GM18873 (cell line): ENCODE measurements around the gene ROGDI.

Experiments used
- ATAC-seq: cut with Tn5 transposase; IDR thresholded peaks from one replicate; pipeline ENCODE4 v1.9.1; 2021; ENCODE audit warnings: mild to moderate bottlenecking, moderate library complexity, moderate number of reproducible peaks; ENCODE audit not compliant: unreplicated experiment, low FRiP score

The ROGDI gene

DNA sequence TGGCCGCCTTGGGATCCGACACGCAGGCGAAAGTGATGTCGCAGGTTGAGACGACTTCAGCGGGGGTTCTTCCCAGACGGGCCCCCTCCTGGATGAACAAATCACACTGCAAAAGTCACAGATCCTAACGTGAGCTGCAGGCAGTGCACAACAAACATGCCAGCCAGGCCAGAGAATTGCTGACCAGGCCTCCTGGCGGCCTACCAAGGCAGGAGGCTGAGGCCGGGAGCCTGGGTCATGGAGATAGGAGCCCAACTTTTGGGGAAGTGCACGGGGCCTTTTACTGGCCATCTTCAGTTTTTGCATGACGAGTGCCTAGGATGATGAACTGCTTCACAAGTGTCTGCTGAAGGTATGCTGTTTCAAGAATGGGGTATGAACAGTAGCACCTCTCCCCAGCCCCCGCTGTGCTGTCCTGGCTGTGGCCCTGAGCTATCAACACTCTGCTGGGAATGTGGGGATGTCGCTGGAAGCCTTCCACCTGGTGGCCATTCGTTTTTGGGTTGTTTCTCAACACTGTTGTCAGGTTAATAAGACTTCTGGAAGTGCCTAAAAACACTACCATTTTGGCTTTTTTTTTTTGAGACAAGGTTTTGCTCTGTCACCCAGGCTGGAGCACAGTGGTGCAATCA is 12.2 kb upstream of the ROGDI start:
- no peak for ATAC-seq

DNA sequence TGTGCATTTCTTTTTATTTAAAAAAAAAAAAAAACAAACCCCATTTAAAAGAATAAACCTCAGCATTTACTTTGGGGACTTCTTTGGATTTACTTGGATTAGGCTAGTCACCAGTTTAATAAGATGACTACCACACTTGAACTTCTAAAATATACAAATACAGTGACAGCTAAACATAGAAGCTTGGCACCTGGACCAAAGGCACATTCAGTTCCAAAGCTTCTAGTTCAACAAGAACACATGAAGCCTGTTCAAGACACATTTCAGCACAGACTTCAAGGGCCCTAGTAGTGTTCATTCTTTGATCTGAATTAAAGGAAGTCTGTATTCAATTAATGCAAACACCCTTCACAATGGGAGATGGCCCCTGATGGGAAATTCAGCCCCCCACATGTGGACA is 11.6 kb upstream of the ROGDI start:
- ATAC-seq, result no peak

DNA sequence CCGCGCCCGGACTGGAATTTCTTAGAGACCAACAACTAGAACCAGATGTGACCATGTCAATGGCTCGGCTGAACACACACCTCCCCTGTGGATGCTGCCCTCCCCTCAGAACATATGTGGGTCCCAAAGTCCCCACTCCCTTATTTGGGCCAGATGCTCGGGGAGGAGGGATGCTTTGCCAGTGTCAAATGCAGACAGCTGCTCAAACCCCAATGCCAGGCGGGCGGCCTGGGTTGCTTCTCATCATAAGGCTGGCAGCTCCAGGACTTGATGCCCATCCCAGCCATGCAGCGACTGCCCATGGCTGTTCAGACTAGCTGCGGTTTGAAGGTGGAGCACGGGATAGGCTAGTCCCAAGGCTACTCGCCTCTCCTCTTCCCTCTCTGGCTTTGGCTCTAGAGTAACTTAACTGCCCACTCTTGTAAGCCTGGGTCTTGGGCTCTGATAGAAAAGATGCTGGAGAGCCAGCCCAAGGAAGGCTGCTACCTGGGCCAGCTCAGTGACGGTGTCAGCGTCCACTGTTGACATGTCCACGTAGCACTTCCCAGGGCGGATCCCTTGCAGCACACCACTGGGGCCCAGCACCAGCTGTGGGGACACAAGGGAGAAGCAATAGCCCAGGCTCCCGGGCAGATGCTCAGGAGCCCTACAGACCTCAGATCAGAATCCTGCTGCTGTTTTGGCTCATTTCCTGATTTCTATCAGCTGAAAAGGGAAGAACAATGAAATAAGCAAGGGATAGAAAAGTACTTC is 11.0 kb upstream of the ROGDI start:
- no peak for ATAC-seq

DNA sequence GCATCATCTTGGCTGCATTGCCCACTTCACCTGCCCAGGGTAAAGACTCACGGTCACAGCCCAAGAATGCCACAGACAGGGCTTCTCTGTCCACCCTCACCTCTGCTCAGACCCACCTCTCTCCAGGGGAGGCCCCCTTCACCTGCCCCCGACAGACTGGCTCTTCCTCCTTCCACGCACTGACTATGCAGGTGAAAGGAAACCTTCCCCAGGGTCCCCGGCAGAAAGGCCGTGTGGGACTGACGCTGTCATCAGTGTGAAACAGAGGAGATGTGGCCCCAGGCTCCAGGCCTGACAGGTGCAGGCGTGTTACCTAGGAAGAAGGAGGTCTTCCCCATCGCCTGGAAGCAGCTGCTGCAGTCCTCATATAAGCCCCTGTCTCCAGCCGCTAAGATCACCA is 9.3 kb upstream of the ROGDI start:
- no peak for ATAC-seq

DNA sequence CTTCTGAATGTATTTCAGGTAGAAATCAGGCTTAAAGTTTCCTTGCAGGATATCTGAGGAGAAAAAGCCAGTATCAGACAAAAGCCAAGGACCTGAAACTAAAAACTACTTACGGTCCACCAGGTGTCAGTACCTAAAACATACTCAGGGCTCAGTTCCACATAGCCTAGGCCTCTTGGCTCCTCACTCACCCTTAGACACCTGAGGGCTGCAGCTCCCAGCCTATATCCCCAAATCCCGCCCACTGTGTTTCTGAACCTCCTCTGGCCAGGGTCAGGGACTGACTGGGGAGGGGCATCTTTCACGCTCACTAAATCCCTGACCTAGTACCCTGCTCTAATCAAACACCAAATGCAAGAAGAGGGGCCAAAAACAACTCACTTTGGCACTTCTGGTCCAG is 8.8 kb upstream of the ROGDI start:
- ATAC-seq, result no peak

DNA sequence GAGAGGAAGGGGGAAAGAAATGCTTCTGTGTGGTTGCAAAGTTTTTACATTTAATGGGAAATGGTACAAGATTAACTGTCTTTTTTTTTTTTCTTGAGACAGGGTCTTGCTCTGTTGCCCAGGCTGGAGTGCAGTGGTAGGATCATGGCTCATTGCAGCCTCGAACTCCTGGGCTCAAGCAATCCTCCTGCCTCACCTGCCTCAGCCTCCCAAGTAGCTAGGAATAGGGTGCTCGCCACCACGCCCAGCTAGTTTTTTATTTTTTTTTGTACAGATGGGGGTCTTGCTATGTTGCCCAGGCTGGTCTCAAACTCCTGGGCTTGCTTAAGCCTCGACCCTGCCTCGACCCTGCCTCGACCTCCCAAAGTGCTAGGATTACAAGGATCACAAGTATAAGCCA is 3.8 kb upstream of the ROGDI start:
- no peak for ATAC-seq

DNA sequence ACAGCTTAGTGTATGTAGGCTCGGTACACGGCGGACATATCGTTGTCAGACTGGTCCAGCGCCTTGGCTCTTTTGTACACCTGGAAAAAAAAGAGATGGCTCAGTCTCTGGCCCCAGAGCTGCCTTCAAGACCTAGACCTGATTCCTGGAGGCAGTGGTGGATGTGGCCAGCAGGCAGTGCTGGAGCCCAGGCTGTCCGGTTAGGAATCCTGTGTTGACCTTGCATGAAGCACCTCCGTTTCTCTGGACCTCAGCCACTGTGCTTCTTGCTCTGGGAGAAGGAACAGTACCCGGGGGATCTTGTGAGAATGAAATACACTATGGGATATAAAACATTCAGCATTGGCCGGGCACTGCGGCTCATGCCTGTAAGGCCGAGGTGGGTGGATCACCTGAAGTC is 2.8 kb upstream of the ROGDI start:
- no peak for ATAC-seq

DNA sequence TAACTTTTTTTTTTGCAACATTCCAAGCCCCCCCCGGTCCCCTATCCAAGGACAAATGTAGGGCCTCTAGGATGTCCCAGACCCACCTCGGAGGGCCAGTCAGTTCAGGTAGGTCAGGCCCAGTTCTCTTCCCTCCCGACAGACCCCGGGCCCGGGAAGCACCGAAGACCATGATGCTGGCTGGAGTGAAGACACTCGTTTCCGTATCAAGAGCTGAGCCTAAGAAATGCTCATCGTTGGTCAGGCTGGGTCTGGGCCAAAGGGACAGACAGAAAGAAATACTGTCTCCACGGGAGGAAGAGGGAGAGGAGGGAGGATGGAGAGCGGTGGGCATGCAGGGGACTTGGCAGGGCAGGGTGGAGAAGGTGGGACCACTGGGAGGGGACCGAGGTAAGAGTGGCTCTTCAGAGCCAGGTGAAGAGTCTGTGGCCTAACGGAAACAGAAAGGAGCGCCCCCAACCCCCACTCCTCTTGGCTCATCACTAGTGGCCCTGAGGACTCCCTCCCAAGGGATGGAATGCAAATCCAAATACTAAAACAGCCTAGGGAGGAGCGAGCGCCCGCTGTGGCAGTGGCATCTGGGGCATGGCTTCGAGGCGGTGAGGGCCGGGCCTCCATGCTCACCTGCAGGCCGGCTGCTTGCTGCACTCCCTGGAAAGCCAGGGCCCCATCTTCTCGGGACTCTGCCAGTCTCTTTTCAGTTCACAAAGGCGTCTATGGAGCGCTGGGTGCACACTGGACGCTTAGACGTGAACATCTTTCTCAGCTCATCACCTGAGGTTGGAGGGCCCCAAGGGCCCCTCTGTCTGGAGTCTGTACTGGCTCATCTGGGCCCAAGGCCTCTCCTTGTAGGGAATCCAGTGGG is 1.7 kb upstream of the ROGDI start:
- no peak for ATAC-seq

DNA sequence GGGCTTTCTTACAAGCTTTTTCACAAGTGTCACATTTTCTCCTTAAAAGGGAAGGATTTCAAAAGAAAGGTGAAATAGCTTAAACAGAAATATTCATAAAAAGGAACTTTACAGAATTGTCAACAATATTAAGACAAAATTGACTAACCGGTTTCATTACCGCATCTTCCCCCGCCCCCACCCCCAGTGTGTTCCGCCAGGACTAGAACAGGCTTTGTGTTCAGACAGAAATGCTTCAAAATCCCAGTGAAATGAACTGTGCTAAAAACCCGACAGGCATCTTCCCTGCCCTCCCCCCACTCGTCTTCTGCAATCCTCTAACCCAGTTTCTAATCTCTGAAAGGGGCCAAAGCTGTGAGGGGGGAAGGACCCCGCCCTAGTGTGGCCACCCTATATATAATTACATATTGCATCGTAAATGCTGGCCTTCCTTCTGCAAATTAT is 990 bp upstream of the ROGDI start:
- no peak for ATAC-seq

DNA sequence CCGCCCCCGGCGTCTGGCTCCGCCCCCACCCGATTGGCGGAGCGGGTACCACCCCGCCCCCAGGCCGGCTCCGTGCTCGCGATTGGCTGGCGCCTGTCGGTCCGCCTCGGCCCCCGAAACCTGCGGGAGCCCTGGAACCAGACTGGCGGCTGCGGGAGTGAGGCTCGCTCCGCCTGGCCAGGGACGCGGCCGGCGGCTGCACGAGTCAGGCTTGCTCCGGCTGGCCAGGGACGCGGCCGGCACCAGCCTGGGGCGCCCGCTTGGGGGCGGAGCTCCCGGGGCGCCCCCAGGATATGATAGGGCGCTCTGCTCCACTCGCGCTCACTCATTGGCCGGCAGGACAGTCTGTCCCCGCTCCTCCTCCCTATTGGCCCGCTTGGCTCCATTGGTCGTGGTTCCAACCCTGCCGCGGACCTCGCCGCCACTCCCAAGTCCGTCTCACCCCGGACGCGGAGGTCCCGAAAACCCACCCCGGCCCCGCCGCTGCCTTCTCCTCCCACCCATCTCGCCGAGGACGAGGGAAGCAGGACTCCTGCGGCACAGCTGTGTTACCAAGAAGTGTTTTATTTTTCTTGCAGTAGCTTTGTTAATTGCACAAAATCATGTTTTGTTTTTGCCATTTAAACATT is 340 bp upstream of the ROGDI start:
- peak; percentile 85 for ATAC-seq

DNA sequence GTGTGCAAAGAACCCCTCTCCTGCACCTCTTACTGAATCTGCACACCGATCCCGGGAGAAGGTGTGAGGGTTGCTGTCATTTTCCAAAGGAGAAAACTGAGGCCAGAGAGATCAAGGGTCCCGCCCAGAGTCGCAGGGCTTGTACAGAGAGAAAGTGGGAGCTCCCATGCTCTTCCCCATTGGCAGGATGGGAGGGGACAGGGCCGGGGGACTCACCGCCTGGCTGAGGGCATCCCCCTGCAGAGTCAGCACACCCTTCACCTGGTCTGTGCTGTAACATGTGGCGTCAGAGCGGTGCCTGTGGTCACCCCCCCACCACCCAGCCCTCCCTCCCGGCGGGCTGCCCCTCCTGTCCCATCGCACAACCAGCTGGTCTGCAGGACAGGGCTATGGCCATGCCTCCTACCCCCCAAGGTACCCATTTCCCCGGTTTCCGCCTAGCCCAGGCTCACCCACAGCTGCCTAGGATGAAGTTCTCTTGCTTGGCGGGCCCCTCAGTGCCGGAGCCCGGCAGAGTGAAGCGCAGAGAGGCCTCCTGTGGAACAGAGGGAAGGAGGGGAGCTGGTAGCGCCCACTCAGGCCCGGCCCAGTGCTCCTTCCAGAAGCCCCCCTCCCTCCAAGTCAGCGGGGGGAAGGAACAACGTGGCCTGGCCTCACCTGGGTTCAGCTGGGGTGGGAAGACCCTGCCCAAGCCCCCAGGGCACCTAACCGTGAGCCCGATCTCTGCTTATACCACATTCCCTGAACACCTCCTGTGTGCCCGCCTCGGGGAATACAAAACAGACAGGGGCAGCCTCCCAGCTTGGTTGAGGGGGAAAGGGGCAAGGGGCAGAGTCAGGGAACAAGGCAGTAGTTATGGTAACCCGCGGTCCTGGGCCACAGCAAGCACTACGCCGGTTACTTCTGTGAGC is 1.1 kb downstream of the ROGDI start:
- no peak for ATAC-seq

DNA sequence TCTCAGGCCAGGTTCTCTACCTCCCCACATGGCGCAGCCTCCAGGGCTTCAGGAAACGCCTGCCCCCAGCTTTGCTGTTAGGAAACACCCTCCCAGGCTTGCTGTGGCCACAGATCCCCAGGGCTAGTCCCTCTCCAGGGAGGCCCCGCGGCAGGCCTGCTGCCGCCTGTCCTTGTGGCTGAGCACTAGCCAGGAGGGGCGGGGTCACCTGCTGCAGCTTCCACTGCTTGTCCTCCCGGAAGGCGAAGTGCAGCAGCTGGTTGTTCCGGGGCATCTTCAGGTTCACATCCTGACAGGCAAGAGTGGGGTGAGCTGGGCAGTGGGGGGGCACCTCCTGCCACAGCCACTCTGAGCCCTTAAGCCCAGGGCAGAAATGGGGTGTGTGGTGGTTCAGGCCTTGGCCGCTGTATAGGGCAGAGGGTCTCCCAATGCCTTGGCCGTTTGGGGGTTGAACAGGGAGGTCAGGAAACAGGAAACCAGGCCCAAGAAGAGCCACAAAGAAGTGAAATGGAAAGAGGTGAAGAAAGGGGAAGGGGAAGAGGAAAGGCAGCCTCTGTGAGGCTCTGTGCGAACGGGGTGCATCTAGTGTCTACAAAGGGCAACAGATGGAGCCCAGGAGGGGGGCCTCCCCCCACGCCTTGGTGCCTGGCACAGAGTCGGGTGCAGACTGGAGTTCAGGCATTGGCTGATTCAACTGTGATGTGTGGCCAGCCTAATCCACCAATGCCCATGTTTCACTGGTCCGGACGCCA is 2.0 kb downstream of the ROGDI start:
- ATAC-seq, result no peak

DNA sequence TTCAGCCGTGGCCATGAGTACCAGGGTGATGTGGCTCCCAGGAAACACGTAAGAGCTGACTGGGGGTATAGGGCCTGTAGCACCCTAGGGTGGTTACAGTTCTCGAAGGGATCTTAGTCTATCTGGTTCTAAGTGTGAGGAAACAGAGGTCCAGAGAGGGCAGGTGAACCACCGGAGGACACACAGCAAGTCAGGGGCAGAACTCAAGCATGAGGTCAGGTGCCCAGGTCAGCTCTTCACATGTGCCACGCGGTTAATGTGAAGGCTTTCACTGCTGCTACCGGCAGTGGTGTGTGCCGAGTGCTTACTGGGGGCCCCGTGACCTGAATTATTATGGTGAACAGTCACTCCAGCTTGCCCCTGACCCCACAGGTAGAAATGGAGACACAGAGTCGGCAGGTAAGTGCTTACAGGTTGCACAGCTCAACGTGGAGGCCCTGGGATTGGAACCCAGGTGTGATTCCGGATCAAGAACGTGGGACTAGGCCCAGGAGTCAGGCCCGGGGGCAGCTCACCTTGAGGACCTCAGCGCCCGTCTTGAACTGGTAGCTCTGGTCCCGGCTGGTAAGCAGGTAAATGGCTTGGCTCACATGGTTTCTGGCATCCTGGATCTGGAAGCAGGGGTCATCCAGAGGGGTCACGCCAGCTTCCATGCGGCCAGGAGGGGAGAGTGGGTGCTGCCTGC is 3.1 kb downstream of the ROGDI start:
- ATAC-seq, result no peak

DNA sequence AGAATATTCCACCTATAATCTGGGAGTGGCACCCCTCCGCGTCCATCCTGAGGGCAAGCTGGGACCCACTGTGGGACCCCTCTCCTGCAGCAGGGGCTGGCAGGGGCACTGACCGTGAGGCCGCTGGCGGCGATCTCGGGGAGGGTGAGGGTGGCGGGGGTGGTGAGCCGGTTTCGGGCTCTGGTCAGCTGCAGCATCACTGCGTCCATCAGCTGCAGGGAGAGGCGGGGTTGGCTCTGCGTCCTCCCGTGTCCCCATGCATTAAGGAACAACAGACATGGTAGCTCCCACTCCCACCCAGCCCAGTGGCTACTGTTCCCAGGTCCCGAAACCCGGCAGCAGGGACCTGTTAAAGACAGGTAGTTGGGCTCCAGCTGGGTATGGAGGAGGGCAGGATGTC is 4.0 kb downstream of the ROGDI start:
- ATAC-seq, result no peak

DNA sequence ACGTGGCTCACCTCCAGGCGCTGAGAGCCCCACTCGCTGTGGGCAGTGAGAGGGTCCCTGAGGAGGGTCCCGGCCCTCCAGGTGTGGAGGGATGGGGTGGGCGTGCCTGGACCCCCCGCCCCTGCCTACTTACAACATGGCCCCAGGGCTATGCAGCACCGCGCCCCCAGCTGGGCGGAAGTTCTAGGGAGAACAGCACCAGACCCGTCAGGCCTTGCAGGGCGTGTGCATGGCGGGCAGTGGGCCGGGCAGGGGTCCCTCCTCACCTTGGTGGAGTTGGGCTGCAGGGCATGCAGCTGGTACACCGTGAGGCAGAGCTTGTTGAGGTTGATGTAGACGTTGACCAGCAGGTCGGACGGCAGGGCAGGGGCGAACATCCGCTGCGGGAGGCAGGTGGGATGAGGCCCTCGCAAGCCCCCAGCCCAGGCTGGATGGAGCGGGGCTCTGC is 4.6 kb downstream of the ROGDI start:
- ATAC-seq, result no peak

DNA sequence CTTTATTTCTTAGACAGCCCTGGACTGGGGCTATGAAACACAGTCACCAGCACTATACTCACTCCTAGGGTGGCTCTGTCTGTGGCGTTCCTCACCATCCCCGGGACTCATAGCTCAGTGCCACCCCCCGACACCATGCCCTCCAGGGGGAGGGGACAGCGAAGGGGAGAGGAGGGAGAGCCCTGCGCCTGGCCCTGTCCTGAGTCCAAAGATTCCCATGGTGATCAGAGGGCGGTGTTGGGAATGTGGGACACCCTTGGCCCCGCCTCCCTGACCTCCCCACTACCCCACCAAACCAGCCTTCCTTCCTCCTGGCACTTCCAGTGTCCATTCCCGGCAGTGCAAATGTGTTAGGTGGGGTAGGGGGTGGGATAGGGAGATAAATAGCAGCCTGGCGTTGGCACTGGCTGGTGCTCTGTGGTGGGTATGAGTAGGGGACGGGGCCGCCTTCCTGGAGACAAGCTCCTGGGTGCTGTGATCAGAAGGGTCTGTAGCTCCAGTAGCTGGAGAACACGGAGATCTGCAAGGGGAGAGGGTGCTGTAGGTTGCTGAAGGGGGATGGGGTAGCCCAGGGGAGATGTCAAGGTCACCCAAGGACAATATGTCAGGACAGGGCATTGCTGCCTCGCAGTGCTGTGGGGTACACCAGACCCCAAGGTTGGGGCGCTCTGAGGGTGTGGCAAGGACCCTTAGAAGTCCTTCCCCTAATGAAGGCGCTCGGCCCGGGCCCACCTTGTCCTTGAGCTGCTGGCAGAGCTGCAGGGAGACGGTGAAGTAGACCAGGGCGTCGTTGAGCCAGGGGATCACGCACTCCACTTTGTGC is 5.2 kb downstream of the ROGDI start:
- ATAC-seq, result no peak

DNA sequence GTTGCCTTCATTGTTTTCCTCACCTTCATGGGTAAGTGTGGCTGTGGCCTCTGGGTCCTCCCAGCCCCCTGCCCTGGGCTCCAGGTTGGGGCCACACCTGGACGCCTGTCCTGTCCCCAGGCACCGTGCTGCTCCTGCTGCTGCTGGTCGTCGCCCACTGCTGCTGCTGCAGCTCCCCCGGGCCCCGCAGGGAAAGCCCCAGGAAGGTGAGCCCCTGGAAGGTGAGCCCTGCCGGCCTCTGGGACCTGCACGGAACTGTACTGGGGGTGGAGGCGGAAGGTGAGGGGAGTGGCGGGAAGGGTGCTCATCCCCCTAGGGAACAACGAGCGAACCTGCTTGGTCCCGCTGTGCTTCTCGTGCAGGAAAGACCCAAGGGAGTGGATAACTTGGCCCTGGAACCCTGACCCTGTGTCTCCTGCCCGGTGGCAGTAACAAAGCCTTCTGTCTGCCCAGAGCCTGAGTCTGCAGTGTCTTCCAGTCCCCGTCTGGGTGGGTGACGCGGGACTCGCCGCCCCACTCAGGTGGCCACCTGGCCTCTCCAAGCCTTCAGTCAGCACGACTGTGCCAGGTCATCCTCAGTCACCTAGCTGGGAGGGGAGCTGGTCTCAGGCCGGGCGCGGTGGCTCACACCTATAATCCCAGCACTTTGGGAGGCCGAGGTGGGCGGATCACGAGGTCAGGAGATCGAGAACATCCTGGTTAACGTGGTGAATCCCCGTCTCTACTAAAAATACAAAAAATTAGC is 6.4 kb downstream of the ROGDI start:
- no peak for ATAC-seq
